AG04449 (cell line): Measurements from ENCODE around the gene TKT.

ENCODE experiments used
- CTCF ChIA-PET: fragments of 350-600 bp; formaldehyde crosslinking; extraction: SDS; loops from one replicate; lab custom pipeline; 2021; ENCODE audit warnings: antibody characterized with exemption; lab: Yijun Ruan, JAX
- POLR2A ChIA-PET: fragments of 400-600, 350-600 bp; formaldehyde crosslinking; extraction: SDS; loops from one replicate; lab custom pipeline; 2020; ENCODE audit warnings: antibody characterized with exemption, inconsistent platforms; lab: Yijun Ruan, JAX
- DNase-seq: peaks from one replicate; pipeline ENCODE4 v3.0.0-alpha.2; 2010; ENCODE audit warnings: low read depth, low spot score
- H3K4me3 ChIP-seq: 2 replicates; pipeline ENCODE4 v1.5.1; 2011; ENCODE audit warnings: low read depth, mild to moderate bottlenecking, control low read depth, low read length
- TF ChIP-seq, protein P1 (sequence below): IDR thresholded peaks from one replicate; pipeline ENCODE4 v1.5.1; 2011; ENCODE audit warnings: mild to moderate bottlenecking, moderate library complexity, low read length, control low read depth, inconsistent platforms; ENCODE audit not compliant: insufficient read depth; ENCODE audit errors: missing control alignments

Gene TKT

GRCh38 chr3:53295410-53295809 is 39.6 kb upstream of the TKT start:
- TF ChIP-seq, protein P1, sequence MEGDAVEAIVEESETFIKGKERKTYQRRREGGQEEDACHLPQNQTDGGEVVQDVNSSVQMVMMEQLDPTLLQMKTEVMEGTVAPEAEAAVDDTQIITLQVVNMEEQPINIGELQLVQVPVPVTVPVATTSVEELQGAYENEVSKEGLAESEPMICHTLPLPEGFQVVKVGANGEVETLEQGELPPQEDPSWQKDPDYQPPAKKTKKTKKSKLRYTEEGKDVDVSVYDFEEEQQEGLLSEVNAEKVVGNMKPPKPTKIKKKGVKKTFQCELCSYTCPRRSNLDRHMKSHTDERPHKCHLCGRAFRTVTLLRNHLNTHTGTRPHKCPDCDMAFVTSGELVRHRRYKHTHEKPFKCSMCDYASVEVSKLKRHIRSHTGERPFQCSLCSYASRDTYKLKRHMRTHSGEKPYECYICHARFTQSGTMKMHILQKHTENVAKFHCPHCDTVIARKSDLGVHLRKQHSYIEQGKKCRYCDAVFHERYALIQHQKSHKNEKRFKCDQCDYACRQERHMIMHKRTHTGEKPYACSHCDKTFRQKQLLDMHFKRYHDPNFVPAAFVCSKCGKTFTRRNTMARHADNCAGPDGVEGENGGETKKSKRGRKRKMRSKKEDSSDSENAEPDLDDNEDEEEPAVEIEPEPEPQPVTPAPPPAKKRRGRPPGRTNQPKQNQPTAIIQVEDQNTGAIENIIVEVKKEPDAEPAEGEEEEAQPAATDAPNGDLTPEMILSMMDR = no peak
- CTCF ChIA-PET = interaction anchor here (0.8 to 1.6 kb wide), 3 partner anchors 12 to 414 kb away, joined by 3 to 7 read pairs (median 4); no protein-coding TSS in a partner anchor
- POLR2A ChIA-PET = no interaction called here
- no peak for DNase-seq
- H3K4me3 ChIP-seq = no peak overlapping the region

GRCh38 chr3:53293867-53294266 is 38.0 kb upstream of the TKT start:
- CTCF ChIA-PET = interaction anchor here (1.1 kb wide), 1 partner anchor 417 kb away, joined by 3 read pairs; no protein-coding TSS in a partner anchor
- POLR2A ChIA-PET = interaction anchor here (0.5 kb wide), 1 partner anchor 852 kb away, joined by 3 read pairs; no protein-coding TSS in a partner anchor
- TF ChIP-seq, protein P1 = no peak
- H3K4me3 ChIP-seq = no peak overlapping the region
- no peak for DNase-seq

GRCh38 chr3:53288214-53288613 is 32.4 kb upstream of the TKT start:
- no peak overlapping the region for H3K4me3 ChIP-seq
- ChIA-PET POLR2A (interaction anchor here (0.7 kb wide), 1 partner anchor 28 kb away, joined by 3 read pairs; no protein-coding TSS in a partner anchor), CTCF (interaction anchor here (0.6 to 5.0 kb wide), 3 partner anchors 10 to 18 kb away, joined by 3 to 22 read pairs (median 17); no protein-coding TSS in a partner anchor)
- no peak for DNase-seq
- TF ChIP-seq, protein P1 = no peak

DNA sequence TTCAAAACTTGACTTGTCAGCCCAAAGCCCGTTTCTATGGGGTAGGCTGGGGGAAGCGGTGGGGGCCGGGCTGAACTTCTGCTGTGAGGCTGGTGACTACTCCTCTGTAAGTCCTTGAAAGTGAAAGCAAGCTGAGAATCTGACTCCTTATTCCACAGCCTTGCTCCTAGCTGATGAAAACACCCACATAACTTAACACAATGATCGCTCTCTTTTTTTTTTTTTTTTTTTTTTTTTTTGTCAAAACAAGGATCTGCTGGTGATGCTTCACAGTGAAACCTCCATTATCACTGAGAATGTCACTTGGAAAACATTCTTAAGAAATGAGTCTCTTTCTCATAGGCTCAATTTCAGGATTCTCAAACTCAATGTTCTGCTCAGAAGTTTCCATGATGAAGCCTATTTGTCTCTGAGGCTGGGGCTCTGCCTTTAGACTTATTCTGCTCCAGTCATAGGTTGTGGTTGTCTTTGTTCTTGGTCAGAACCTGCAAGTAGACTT is 31.4 kb upstream of the TKT start:
- ChIA-PET POLR2A (no interaction called here), CTCF (interaction anchor here (0.9 to 5.0 kb wide), 3 partner anchors 11 to 89 kb away, joined by 3 to 22 read pairs (median 17); no protein-coding TSS in a partner anchor)
- DNase-seq = no peak
- no peak overlapping the region for H3K4me3 ChIP-seq
- TF ChIP-seq, protein P1 = no peak

DNA sequence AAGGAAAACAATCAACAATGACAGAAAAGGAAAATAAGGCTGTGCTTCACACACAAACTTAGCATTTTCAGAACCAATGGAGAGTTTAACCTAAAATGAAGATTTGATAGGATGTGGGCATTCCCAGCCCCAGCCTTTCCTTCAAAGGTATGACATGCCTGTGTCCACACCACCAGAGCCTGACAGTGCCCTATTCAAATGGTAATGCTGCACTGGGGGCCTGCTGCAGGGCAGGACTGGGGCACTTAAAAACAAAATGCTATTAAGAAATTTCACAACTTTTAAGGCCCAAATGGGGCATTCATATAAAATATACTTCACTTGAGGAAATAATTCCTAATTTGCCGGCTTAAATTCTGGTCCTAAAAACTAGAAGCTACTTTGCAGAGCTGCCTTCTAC is 30.9 kb upstream of the TKT start:
- CTCF ChIA-PET = interaction anchor here (0.9 to 5.0 kb wide), 4 partner anchors 12 to 88 kb away, joined by 3 to 22 read pairs (median 10); no protein-coding TSS in a partner anchor
- H3K4me3 ChIP-seq = no peak overlapping the region
- TF ChIP-seq, protein P1 = no peak
- DNase-seq = no peak
- POLR2A ChIA-PET = no interaction called here

- no peak for DNase-seq
- H3K4me3 ChIP-seq = no peak overlapping the region
- POLR2A ChIA-PET = no interaction called here
- TF ChIP-seq, protein P1 = no peak
- CTCF ChIA-PET = no interaction called here
Measured at GRCh38 chr3:53282581-53282980, 26.8 kb upstream of the TKT start.
